Testis (tissue), 3 donors: Measurements from ENCODE around the gene VEZF1. TPM values are rescaled to one million over a fixed set of nuclear protein-coding genes. Genes with fewer than 3 reads are reported as not detected.
"Not testable (repeated sequence)": the region's sequence is repeated elsewhere in the genome, so short reads cannot be mapped to it uniquely, and the experiment has no call there.

Experiments
- DNase-seq: peaks from one replicate; pipeline ENCODE4 v3.0.0-alpha.2; 2019
- H3K27ac ChIP-seq, 2 donors: fragments of 200-600 bp; sonication (generic); one replicate each; pipeline ENCODE4 v1.5.1; 2019
- H3K27me3 ChIP-seq: fragments of 200-600 bp; sonication (generic); one replicate; pipeline ENCODE4 v1.5.1; 2019
- H3K36me3 ChIP-seq: fragments of 200-600 bp; sonication (generic); one replicate; pipeline ENCODE4 v1.5.1; 2017; ENCODE audit warnings: low read depth; ENCODE audit errors: missing control alignments
- H3K4me1 ChIP-seq: fragments of 200-600 bp; sonication (generic); one replicate; pipeline ENCODE4 v1.5.1; 2019
- H3K4me3 ChIP-seq, 2 donors: fragments of 200-600 bp; sonication (generic); one replicate each; pipeline ENCODE4 v1.5.1; 2017 to 2019
- H3K9me3 ChIP-seq: fragments of 200-600 bp; sonication (generic); one replicate; pipeline ENCODE4 v1.5.1; 2017
- CTCF ChIP-seq, 3 experiments: fragments of 450-650 bp in 2 of 3; fragments of 200-600 bp in 1 of 3; sonication (generic) in 1 of 3; IDR thresholded peaks; one replicate each; pipeline ENCODE4 v1.5.1; 2016 to 2019; ENCODE audit warnings: antibody characterized with exemption in 3 of 3, mild to moderate bottlenecking in 2 of 3, moderate library complexity in 1 of 3
- POLR2A ChIP-seq: fragments of 450-650 bp; IDR thresholded peaks from one replicate; pipeline ENCODE4 v1.6.1; 2017; ENCODE audit warnings: antibody characterized with exemption, mild to moderate bottlenecking, moderate library complexity
- WGBS, 2 donors: methylation state at CpG; one replicate each; pipeline ENCODE4 v1.1.5; 2018; 5-methylcytosine and 5-hydroxymethylcytosine counted together
- intact Hi-C: fragments of 100-400 bp; cut with DNase I; formaldehyde crosslinking; loops from one replicate; pipeline ENCODE4 v1.15.1; 2023; ENCODE audit warnings: low total_unique reads
- polyA plus RNA-seq: library from polyadenylated mRNA; stranded (reverse); fragments of 350-450 nt; fragmentation: Illumina TruSeq; extraction: RNeasy Lipid Tissue Mini Kit (QIAGEN cat#74804); gene quantifications from one replicate; pipeline ENCODE4 v1.2.3, GENCODE V29; 2014; ENCODE audit warnings: low read depth, low replicate concordance; ENCODE audit not compliant: insufficient read depth
- total RNA-seq, 2 donors: library from RNA; depleted of rRNA; stranded (reverse); fragments of >200 nt; gene quantifications; one replicate each; pipeline ENCODE4 v1.2.3, GENCODE V29; 2016

The VEZF1 gene
- total and polyA plus RNA-seq, 3 donors from 2014 or later: 54.8 to 58.6 (median 58.6) TPM

- WGBS, 2 donors: 79 to 83% methylated on average over 7 to 8 of the region's 8 CpGs
- intact Hi-C loops: no loop called here
Observed at GRCh38 chr17:57962279-57963148, 25.5 kb downstream of the VEZF1 start.

GRCh38 chr17:57959929-57960328, 28.1 kb downstream of the VEZF1 start:
- Histone ChIP-seq H3K9me3 (no peaks in the 10 kb centered on the region), H3K27ac (no peak overlapping the region), H3K27me3 (no peaks in the 10 kb centered on the region), H3K36me3 (no peaks in the 10 kb centered on the region), H3K4me3 (no peak overlapping the region), H3K4me1 (no peaks in the 10 kb centered on the region)
- WGBS, 2 donors: 91 to 93% methylated on average over 6 of the region's 6 CpGs
- no peak for DNase-seq
- intact Hi-C loops: loop anchor here (10.0 kb wide), 1 partner anchor 65 kb away; no protein-coding TSS in a partner anchor
- TF ChIP-seq CTCF (IDR thresholded peaks at IDR 0.05) (no peak), POLR2A (no peak)

More at GRCh38 chr17:57962279-57963148, 25.5 kb downstream of the VEZF1 start:
- H3K36me3 ChIP-seq: no peaks in the 10 kb centered on the region
- DNase-seq: no peak
- H3K27me3 ChIP-seq: no peaks in the 10 kb centered on the region
- no peaks in the 10 kb centered on the region for H3K9me3 ChIP-seq
- no peak overlapping the region for H3K4me3 ChIP-seq
- no peak for TF ChIP-seq POLR2A
- no peak for TF ChIP-seq CTCF (IDR thresholded peaks at IDR 0.05)
- H3K4me1 ChIP-seq: no peaks in the 10 kb centered on the region
- H3K27ac ChIP-seq: no peak overlapping the region

GRCh38 chr17:57958391-57958790, 29.7 kb downstream of the VEZF1 start:
- H3K27me3 ChIP-seq, H3K27ac ChIP-seq, H3K4me1 ChIP-seq, H3K9me3 ChIP-seq, DNase-seq, H3K4me3 ChIP-seq, H3K36me3 ChIP-seq: not testable (repeated sequence)
- 92 to 96% methylated on average over 15 of the region's 15 CpGs for WGBS, 2 donors
- intact Hi-C loops: loop anchor here (10.0 kb wide), 1 partner anchor 64 kb away; no protein-coding TSS in a partner anchor

GRCh38 chr17:57957886-57958285, 30.2 kb downstream of the VEZF1 start:
- no peak for DNase-seq
- H3K27me3 ChIP-seq: no peaks in the 10 kb centered on the region
- peaks cover 3% of the 10 kb centered on the region for H3K4me1 ChIP-seq
- no peak for TF ChIP-seq CTCF (IDR thresholded peaks at IDR 0.05)
- intact Hi-C loops: loop anchor here (10.0 kb wide), 1 partner anchor 63 kb away; no protein-coding TSS in a partner anchor
- WGBS, 2 donors: 88 to 97% methylated on average over 3 of the region's 3 CpGs
- H3K9me3 ChIP-seq: no peaks in the 10 kb centered on the region
- H3K4me3 ChIP-seq: no peak overlapping the region
- no peaks in the 10 kb centered on the region for H3K36me3 ChIP-seq
- H3K27ac ChIP-seq: no peak overlapping the region

GRCh38 chr17:57957120-57957850, 30.8 kb downstream of the VEZF1 start:
- WGBS, 2 donors: 89 to 90% methylated on average over 8 of the region's 8 CpGs
- DNase-seq: no peak
- peaks cover 3% of the 10 kb centered on the region for H3K4me1 ChIP-seq

More at GRCh38 chr17:57957120-57957850, 30.8 kb downstream of the VEZF1 start:
- Histone ChIP-seq H3K4me3 (no peak overlapping the region), H3K27ac (no peak overlapping the region), H3K27me3 (no peaks in the 10 kb centered on the region), H3K36me3 (no peaks in the 10 kb centered on the region), H3K9me3 (no peaks in the 10 kb centered on the region)
- intact Hi-C loops: loop anchor here (10.0 kb wide), 1 partner anchor 62 kb away; no protein-coding TSS in a partner anchor
- TF ChIP-seq POLR2A (no peak), CTCF (IDR thresholded peaks at IDR 0.05) (no peak)
